ENCODE data around the gene VIPR1. TPM values are rescaled to one million over a fixed set of nuclear protein-coding genes. Genes with fewer than 3 reads are reported as not detected.

Gene VIPR1
- total RNA-seq, 1 donor from 2014 or later = 18.7 TPM

DNA sequence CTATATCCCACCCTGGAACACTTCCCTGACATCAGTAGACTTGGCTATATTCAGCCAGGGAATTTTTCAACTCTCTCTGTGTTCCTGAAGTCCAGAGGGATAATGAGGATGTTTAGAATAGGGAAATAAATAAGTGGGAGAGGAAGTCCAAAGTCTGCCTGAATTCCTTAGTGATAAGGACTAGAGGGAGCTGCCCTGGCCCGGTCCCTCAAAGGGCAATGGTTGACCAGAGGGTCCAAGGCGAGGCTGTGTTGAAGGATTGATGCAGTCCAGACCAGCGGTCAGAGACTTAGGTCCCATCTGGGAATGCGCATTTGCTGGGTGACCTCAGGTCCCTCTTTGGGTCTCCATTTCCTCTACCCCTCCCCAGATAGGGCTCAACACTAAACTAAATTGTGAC, 7.9 kb downstream of the VIPR1 start:
- DNase-seq = no peak

DNA sequence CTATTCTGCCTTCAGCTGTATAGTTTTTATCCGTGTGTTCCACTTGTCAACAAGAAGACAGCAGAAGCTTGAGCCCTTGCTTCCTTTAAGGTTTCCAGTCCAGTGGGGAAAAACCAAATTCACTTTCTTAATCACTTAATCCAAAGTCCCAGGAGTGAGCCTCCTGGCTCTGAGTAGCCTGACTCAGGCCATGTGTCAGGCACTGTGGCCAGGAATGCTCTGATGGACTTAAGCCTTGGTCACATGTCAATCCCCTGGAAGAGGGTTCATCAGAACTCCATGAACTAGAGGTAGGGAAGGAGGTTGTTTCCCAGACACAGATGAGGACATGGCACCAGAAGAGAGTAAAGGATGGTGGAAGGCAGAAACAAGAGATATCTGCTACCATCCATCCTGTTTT, 8.8 kb downstream of the VIPR1 start:
- DNase-seq = no peak

DNA sequence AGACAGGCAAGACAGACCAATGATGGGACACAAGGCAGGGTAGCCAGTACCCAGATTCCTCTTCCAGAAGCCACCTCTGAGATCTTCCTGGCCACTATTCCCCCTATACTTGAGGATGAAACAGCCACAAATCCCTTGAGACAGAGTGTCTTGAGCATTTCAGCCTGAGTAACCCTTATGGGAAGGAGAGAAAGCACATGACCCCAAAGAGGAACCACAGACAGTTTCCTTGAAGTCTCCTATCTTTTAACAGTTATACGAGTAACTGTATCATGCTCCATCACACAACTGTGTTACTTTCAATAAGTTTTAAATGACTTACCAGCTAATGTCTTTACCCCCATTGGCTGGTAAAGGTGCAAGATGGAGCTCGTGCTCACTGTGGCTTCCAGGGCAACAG, 9.3 kb downstream of the VIPR1 start:
- no peak for DNase-seq

DNA sequence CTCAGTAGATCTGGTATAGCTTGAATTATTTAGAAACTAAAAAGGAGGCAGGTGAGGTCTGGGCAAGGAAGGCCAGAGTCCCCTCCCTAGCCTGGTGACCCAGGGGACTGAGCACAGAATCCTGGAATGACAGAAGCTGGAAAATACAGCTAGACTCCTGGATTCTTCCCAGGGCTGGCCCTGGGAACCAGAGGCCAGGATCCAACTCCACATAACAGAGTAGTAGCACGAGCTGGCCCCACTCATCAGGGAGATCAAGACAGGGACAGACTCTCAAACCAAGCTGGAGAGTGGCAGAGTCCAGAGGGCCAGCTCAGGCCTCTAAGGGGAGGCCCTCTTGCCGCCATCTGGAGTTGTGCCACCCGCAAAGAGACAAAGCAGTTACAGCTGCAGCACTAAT, 10.7 kb downstream of the VIPR1 start:
- DNase-seq = no peak

DNA sequence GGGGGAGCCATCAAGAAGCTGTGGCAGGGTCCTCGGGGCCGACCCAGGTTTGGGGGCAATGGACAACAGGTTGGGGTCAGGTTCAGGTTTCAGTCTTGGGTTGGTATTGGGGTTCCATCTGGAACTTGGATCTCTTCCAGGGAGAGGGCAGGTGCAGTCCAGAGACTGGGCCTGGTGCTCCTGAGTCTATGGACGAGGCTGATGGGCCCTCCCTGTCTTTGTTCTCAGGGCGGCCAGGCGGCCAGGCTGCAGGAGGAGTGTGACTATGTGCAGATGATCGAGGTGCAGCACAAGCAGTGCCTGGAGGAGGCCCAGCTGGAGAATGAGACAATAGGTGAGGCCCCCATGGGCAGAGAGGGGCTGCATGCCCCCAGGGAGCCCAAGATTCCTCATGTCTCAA, 11.1 kb downstream of the VIPR1 start:
- DNase-seq = no peak

DNA sequence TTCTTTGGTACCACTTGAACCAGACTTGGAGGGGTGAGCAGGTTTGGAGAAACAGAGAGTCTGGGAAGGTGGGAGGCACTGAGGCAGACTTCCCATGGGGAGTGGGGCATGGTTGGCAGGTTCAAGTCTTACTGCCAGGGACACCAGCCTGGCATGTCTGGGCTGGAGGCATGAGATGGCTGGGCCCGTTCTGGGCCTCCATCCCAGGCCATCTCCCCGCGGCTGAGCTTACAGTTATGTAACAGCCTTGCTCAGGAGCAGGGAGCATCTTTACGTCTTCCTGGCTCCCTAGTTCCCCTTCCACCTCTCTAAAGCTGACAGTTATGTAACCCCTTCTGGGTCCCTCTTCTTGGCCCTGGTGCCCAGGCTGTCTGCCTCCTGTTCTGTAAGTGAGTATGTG, 12.4 kb downstream of the VIPR1 start:
- DNase-seq = no peak

DNA sequence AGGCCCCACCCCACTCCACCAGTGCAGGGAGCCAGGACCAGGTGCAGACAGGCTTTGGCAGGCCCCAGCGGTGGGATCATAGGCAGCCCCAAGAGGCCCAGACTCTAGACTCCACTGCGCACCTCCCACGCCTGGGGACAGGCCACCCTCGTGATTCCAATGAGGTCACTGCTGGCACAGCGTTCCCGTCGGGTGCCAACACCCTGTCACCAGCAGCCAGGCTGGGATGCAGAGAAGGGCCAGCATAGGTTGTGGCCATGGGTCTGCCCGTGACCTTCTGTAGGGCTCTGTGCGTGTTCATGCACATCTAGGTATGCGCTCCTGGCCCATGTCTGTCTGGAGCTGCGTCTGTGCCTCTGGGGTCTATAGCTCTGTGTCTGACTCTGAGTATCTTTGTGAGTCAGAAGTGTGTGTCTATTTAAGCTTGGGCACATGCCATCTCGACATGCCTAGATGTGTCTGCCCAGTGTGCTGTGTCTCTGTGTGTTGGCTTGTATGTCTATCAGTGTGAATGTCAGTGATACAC, 13.0 kb downstream of the VIPR1 start:
- DNase-seq = peak; percentile 57

DNA sequence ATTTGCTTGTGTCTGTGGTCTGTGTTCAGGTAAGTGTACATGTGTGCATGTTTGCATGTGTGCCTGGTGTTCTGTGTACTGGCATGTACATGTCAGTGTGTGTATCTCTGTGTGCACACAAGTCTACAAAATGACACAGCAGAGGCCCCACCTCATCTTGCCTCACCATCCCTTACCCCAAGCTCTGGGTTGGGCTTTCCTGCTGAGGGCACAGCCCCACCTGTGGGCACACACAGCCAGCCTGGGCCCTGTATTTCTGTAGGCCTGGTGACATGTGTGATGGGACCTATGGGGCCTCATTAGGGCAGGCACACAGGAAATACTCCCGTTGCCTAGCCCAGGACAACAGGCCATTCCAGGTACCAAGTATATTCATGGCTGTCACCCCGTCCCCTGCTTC, 13.5 kb downstream of the VIPR1 start:
- no peak for DNase-seq

DNA sequence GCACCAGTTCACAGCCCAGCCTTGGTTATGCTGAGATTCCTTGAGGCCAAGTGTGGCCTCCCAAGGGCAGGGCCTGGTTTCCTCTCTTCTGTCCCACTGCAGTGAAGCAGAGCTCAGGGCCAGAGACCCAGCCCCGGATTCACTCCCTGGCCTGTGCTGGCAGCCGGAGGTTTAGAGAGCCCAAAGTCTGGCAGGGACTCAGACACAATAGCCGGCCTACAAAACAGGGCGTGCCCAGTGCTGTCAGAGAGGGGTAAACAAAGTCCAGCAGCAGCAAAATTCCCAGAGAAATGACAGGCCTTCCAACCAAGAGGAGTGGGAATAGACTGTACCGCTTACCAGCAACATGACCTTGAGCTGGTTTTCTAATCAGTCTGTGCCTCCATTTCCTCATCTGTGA, 14.0 kb downstream of the VIPR1 start:
- DNase-seq = no peak

DNA sequence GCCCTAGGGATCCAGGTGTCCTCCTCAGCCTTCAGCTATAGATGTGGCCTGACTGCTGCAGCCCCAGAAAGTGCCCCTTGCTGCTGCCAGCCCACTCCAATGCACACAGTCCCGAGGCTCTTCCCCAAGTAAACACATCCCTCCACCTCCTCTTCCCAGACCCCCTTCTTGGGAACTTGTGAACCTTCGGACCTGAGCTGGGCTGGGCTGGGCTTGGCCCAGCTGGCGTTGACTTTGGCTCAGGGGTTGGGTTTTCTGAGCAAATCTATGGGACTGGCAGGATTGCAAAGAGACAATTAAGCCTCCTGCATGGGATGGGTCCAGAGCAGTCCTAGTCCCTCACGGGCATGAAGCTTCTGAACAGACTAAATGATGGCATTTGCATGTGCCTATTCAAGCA, 14.7 kb downstream of the VIPR1 start:
- DNase-seq = no peak

DNA sequence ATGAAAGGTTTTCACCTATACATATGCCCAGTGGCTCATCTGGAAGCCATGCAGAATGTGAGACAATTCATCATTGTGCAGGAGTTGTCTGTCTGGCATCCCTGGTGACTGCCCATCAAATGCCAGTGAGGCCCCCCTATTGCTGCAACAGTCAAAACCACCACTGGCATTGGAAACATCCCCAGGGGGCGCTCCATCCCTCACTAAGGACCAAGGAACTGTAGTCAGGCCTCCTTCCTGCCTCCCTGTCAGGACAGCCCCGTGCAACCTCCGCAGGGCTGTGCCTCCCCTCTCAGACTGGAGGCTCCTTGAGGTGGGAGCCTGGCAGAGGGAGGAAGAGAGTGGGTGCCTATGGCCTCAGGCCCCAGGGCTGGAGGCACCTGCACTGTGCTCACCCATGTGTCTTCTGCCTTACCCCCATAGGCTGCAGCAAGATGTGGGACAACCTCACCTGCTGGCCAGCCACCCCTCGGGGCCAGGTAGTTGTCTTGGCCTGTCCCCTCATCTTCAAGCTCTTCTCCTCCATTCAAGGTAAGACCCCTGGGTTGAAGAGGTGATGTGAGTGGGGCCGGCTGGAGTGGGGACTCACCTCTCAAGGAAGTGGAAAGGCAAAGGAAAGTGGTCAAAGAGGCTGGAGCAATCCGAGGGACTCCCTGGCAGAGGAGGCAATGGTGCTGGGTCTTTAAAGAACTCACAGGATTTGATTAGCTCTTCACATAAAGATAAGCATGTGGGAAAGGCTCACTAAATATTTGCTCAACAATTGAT, 16.5 kb downstream of the VIPR1 start:
- no peak for DNase-seq

DNA sequence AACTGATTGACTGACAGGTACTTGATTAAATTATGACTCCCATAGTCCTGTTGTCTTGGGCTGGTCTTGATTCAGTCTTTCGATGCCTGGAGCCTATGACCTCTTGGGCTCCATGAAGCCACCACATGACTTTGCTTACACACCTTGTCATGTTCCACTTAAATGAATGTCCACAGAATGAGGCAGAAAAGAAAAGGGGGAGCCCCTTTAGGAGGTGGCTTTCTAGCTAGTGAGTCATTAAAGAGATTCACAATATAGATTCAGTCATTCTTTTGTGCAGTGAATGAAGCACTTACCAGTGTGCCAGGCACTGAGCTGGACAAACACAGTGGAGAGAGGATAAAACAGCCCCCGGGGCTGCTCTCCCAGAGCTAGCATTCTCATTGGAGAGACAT, 17.1 kb downstream of the VIPR1 start:
- DNase-seq = no peak

DNA sequence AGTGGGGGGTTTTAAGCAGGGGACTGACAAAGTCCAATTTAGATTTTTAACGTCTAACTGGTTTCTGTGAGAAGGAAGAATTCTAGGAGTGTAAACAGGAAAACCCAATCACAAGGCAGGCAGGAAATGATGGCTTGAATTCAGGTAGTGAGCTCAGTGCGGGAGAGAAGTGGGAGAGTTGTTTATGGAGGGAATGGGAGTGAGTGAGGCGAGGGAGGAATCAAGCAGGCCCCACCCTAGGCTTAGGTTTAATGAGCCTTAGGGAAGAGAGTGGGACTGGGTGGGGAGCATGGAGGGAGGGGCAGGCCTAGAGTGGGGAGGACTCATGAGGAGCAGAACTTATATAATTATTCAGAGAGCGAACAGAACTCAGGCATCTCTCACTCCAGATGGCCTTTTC, 17.9 kb downstream of the VIPR1 start:
- peak; percentile 39 for DNase-seq

DNA sequence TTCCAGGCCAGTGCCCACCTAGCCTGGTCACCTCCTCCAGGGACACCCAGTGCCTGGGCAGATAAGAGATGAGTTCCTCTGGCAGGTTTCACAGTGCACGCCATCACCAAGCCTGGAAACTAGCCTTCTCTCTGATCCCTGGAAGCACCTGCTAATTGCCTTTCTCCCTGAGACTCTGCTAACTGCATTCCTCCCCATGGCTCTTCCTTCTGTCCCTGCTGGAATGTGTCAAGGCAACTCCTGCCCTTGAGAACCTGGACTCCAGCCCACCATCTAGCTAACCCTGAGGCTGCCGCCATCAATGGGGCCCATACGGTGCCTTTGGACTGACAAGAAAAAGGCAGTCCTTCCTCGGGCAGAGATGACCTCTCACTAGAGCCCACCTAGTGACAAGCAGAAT, 18.5 kb downstream of the VIPR1 start:
- DNase-seq = no peak

DNA sequence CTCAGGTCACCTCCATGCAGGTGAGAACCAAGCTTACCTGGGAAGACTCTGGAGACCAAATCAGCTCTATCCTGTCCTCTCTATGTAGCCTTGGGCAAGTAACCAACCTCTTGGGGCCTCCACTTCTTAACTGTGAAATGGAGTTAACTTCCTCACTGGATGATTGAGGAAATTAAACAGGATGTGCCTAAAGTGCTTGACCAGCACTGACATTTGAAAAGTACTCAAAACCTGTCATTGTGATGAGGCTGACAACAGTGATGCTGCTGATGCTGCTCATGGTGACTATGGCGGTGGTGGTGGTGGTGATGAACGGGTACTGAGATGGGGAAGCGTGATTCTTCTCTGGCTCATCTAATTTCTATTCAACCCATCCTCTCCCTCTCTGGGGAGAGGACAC, 22.3 kb downstream of the VIPR1 start:
- DNase-seq = no peak

DNA sequence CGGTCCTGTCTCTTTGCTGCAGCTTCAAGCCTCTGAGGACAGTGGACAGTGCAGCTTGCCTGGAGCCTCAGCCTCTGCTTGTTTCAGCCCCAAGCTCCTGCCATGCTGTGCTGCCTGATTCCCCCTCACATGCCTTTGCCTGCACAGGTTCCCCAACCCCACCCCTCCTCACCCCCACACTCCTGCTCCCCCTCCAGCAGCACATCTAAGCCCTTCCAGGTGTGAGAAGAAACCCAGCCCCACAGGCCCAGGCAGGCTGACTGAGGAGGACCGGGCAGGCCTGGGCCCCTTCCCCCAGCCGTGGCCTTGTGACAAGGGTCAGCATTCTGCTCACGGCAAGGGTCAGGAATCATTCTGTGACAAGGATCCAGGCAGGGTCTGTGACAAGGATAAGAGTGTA, 22.8 kb downstream of the VIPR1 start:
- peak; percentile 24 for DNase-seq

DNA sequence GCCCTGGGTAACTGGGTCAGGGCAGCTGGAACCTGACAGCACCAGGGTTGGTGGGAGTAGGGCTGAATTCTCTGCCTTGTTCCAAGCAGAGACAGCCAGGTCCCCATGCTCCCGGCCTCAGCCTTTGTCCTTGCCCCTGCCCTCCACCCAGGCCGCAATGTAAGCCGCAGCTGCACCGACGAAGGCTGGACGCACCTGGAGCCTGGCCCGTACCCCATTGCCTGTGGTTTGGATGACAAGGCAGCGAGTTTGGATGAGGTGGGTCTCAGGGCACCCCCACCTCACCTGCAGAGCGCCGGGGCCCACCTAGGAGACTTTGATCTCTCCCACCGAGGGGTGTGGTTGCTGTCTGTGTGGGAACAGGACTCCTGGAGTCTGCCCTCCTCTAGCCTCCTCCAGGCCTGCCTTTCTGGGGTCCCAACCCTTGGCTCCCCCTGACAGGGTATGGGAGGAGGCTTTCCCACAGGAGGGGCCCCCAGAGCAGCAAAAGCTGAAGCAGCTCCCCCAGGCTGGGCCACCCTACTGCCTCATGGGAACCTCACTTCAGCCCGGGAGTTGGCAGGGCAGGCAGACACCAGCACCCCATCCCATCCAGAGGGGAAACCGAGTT, 23.4 kb downstream of the VIPR1 start:
- DNase-seq = no peak

DNA sequence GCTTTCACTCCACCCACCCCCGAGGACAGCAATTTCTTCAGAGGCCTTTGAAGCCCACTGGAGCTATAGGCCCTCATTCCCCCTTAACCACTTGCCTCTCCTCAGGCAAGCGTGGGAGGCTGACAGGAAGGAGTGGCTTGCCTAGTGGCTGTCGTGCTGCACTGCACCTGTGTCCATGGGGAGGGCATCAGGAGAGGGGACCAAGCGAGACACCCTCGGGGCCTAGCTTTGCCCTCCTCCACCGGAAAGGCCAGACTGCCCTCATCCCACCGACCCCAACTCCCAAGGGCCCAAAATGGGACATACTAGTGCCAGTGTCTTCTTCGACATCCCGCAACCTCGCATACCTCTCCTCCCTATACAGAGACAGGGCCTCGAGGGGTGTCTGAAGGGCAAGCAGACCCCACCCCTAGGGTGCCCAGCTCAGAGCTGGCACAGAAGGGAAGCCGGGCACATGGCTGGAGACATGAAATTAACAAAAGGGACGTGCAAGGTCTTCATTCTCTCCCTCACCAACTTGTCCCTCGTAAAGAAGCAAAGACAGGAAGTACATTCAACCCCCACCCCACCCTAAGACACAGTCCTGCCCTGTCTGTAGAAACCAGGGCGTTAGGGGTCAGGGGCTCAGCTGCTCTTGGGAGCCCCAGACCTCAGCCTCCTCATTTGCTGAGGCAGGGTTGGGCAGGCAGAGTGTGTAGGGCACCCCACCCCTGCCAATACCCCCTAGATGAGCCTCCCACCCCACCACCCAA, 24.3 kb downstream of the VIPR1 start:
- no peak for DNase-seq

DNA sequence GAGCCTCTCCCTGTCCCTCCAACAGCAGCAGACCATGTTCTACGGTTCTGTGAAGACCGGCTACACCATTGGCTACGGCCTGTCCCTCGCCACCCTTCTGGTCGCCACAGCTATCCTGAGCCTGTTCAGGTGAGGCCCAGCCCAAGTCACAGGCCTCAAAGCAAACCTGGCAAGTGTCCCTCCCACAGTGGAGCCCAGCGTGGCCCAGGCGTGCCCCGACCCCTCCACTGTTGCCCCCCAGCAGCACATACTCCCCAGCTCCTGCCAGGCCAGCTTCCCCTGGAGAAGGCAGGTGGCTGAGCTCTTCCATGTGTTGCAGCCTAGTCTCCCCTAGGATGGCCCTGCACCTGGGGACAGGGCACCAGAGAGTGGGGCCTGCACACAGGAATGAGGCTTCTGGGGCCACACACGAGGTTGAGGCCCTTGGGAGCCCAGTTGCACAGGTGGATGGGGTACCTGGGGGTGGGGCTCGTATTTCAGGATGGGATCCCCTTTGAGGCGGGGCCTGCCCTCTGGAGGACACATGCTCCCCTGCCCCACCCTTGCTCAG, 25.0 kb downstream of the VIPR1 start:
- DNase-seq = no peak

DNA sequence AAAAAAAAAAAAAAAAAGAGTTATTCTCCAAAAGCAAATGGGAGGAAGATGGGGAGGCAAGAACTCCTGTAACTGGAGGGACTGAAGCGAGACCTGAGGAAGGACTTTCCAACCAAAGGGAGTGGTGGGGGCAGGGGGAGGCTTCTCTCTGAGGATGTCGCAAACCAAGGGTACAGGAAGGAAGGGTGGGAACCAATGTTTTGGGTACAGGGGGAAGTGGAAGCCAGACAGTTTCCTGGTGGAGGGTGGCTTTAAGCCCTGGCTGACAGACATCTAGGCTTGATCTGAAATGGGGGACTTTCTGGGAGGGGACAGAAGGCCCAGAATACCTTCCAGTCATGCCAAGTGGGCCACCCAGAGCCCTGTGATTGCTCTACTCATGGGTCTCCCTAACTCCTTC, 27.0 kb downstream of the VIPR1 start:
- no peak for DNase-seq

DNA sequence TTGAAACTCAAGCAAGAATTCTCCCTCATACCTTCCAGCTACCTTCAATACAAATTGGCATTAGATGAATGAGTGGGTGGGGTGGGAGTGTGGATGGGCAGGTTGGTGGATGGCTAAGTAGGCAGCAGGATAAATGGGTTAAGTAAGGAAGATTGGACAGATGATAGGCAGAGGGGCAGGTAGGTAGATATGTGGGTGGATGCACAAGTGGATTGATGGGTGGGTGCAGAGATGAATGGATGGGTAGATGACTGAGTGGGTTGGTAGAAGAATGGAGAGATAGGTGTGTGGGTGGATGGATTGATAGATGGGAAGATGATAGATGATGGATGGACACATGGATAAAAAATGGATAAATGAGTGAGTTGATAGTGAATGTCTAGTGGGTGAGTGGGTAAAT, 27.6 kb downstream of the VIPR1 start:
- DNase-seq = no peak

DNA sequence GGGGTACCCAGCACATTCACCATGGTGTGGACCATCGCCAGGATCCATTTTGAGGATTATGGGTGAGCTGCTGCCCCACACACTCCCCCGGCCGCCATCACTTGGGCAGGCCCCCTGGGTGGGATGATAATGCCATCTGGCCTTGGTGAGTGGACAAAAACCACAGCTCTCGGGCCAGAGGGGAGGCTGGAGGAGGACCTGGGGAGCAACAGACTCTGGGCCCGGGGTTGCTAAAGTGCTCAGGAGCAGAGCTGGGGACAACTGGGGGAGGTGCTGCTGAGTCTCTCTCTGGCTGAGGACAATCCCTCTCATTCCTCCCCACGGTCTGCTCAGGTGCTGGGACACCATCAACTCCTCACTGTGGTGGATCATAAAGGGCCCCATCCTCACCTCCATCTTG, 29.0 kb downstream of the VIPR1 start:
- no peak for DNase-seq

DNA sequence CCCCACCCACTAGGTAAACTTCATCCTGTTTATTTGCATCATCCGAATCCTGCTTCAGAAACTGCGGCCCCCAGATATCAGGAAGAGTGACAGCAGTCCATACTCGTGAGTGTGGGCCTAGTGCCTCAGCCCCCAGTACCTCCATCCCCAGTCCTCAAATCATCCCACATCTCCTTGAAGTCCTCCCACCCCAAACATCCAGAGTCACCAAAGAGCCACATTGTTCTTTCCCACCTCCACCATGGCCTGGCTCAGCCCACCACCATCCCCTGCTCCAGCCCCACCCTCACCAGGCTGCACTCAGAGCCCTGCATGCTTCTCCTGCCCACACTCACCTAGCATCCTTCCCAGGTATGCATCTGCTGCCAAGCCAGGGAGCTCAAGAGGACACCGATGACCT, 29.8 kb downstream of the VIPR1 start:
- DNase-seq = no peak
